Measurements from ENCODE around the gene PPFIA3. TPM values are rescaled to one million over a fixed set of nuclear protein-coding genes. Genes with fewer than 3 reads are reported as not detected.

PPFIA3 gene
- total RNA-seq, 2 donors from 2014 or later = 6.7 to 15.2 TPM

- intact Hi-C loops (cut with DNase I) = no loop called here
- DNase-seq = no peak
- no peak for ATAC-seq
- WGBS, 2 donors = 80 to 88% methylated on average over 4 of the region's 4 CpGs
- H3K9me3 ChIP-seq = no peaks in the 10 kb centered on the region
- H3K4me3 ChIP-seq = no peak overlapping the region
- H3K36me3 ChIP-seq (replicated peaks in 1 of 2; ENCODE audit: insufficient read depth in 1 of 2, low read depth in 2 of 2) = no peaks in the 10 kb centered on the region
- H3K4me1 ChIP-seq = no peaks in the 10 kb centered on the region
- TF ChIP-seq POLR2A (IDR thresholded peaks at IDR 0.05) (no peak), CTCF (IDR thresholded peaks at IDR 0.05) (no peak)
- no peak overlapping the region for H3K27ac ChIP-seq
- H3K27me3 ChIP-seq = no peaks in the 10 kb centered on the region
Measured at GRCh38 chr19:49194408-49194807, 75.1 kb downstream of the PPFIA3 start.

GRCh38 chr19:49196527-49197240, 77.3 kb downstream of the PPFIA3 start:
- TF ChIP-seq POLR2A (IDR thresholded peaks at IDR 0.05) = no peak
- no peak for TF ChIP-seq CTCF (IDR thresholded peaks at IDR 0.05)
- Histone ChIP-seq H3K27ac (no peak overlapping the region), H3K36me3 (replicated peaks in 1 of 2; ENCODE audit: insufficient read depth in 1 of 2, low read depth in 2 of 2) (no peaks in the 10 kb centered on the region), H3K9me3 (no peaks in the 10 kb centered on the region), H3K27me3 (no peaks in the 10 kb centered on the region), H3K4me3 (no peak overlapping the region), H3K4me1 (no peaks in the 10 kb centered on the region)
- 81 to 89% methylated on average over 4 to 35 of the region's 40 CpGs for WGBS, 2 donors
- no peak for ATAC-seq
- no peak for DNase-seq
- intact Hi-C loops (cut with DNase I) = no loop called here

- Histone ChIP-seq H3K4me3 (no peak overlapping the region), H3K36me3 (replicated peaks in 1 of 2; ENCODE audit: insufficient read depth in 1 of 2, low read depth in 2 of 2) (no peaks in the 10 kb centered on the region), H3K4me1 (no peaks in the 10 kb centered on the region), H3K9me3 (no peaks in the 10 kb centered on the region), H3K27ac (no peak overlapping the region), H3K27me3 (no peaks in the 10 kb centered on the region)
- peak; percentile 30 for ATAC-seq
- WGBS, 2 donors = 88 to 89% methylated on average over 29 of the region's 29 CpGs
- DNase-seq = no peak
- intact Hi-C loops (cut with DNase I) = loop anchor here (5.0 kb wide), 1 partner anchor 103 kb away; no protein-coding TSS in a partner anchor
- TF ChIP-seq POLR2A (IDR thresholded peaks at IDR 0.05) = no peak
Measured at GRCh38 chr19:49200238-49200862, 81.0 kb downstream of the PPFIA3 start.

Small RNAs within 50 kb of the gene (small RNA-seq; reads per million reads assigned to genes)
- gene RN7SL708P = not detected

Other genes starting within 250 kb of the PPFIA3 start
- gene PPP1R15A, start 247.1 kb upstream of the PPFIA3 start, total RNA-seq = 10 to 100 TPM; 17.9 to 49.4 TPM
- gene TULP2, start 220.8 kb upstream of the PPFIA3 start, total RNA-seq = not detected
- gene NUCB1, start 219.2 kb upstream of the PPFIA3 start, total RNA-seq = 100 to 1,000 TPM; 129 to 170 TPM
- gene DHDH, start 185.8 kb upstream of the PPFIA3 start, total RNA-seq = not detected
- gene BAX, start 164.7 kb upstream of the PPFIA3 start, total RNA-seq = 10 to 100 TPM; 15.3 to 22.7 TPM
- gene FTL, start 154.2 kb upstream of the PPFIA3 start, total RNA-seq = 1,000 to 10,000 TPM; 1,824 to 3,385 TPM
- gene GYS1, start 126.2 kb upstream of the PPFIA3 start, total RNA-seq = 10 to 100 TPM in 1 of 2 donors, 1 to 10 TPM in 1; 7.5 to 17.8 TPM
- gene RUVBL2, start 125.7 kb upstream of the PPFIA3 start, total RNA-seq = 10 to 100 TPM; 46.5 to 47.2 TPM
- 10 to 100 TPM in 1 of 2 donors, not detected in 1; 45.8 TPM for gene LHB, start 102.5 kb upstream of the PPFIA3 start, total RNA-seq
- gene CGB3, start 95.2 kb upstream of the PPFIA3 start, total RNA-seq = not detected
- not detected for gene CGB2, start 87.7 kb upstream of the PPFIA3 start, total RNA-seq
- not detected for gene CGB1, start 82.6 kb upstream of the PPFIA3 start, total RNA-seq
- not detected for gene CGB5, start 75.7 kb upstream of the PPFIA3 start, total RNA-seq
- gene CGB8, start 70.4 kb upstream of the PPFIA3 start, total RNA-seq = not detected
- gene CGB7, start 61.8 kb upstream of the PPFIA3 start, total RNA-seq = not detected
- gene NTF4, start 54.7 kb upstream of the PPFIA3 start, total RNA-seq = not detected
- gene KCNA7, start 46.8 kb upstream of the PPFIA3 start, total RNA-seq = not detected
- 100 to 1,000 TPM; 199 to 588 TPM for gene SNRNP70, start 34.1 kb upstream of the PPFIA3 start, total RNA-seq
- 10 to 100 TPM in 1 of 2 donors, 1 to 10 TPM in 1; 8.3 to 24.1 TPM for gene LIN7B, start 5.2 kb upstream of the PPFIA3 start, total RNA-seq
- gene C19orf73, start 401 bp upstream of the PPFIA3 start, total RNA-seq = 1 to 10 TPM in 1 of 2 donors, not detected in 1; 2.3 TPM
- 1 to 10 TPM; 2.1 to 4.3 TPM for gene HRC, start 35.9 kb downstream of the PPFIA3 start, total RNA-seq
- 10 to 100 TPM; 15.8 to 28.0 TPM for gene TRPM4, start 38.2 kb downstream of the PPFIA3 start, total RNA-seq
- gene SLC6A16, start 205.6 kb downstream of the PPFIA3 start, total RNA-seq = 1 to 10 TPM in 1 of 2 donors, under 1 TPM in 1; 0.99 to 1.6 TPM
- gene CD37, start 215.9 kb downstream of the PPFIA3 start, total RNA-seq = 1 to 10 TPM; 4.0 to 6.2 TPM
- gene TEAD2, start 242.9 kb downstream of the PPFIA3 start, total RNA-seq = 10 to 100 TPM; 12.2 to 15.2 TPM
- gene DKKL1, start 244.3 kb downstream of the PPFIA3 start, total RNA-seq = not detected

Data from body of pancreas (tissue), 4 donors.